AG09309 (cell line): ENCODE measurements around the gene ZFP69B.
A peak's percentile ranks its signal among the peaks of the same experiment; 100 is the strongest.
"Not testable (repeated sequence)": the region's sequence is repeated elsewhere in the genome, so short reads cannot be mapped to it uniquely, and the experiment has no call there.

Experiments
- DNase-seq: peaks from one replicate; pipeline ENCODE4 v3.0.0-alpha.2; 2010; ENCODE audit warnings: low read depth
- H3K4me3 ChIP-seq: 2 replicates; pipeline ENCODE4 v1.5.1; 2011; ENCODE audit warnings: mild to moderate bottlenecking, low read depth, low read length, moderate library complexity; ENCODE audit not compliant: control insufficient read depth
- CTCF ChIP-seq: IDR thresholded peaks from 2 replicates; pipeline ENCODE4 v1.5.1; 2011; ENCODE audit warnings: mild to moderate bottlenecking, low read depth, low read length, inconsistent platforms; ENCODE audit not compliant: insufficient read depth, control insufficient read depth; ENCODE audit errors: missing control alignments

ZFP69B gene

GRCh38 chr1:40478276-40478675 lies 28.0 kb downstream of the ZFP69B start:
- DNase-seq, result no peak
- no peak for TF ChIP-seq CTCF
- peak overlapping the region; percentile 80 for H3K4me3 ChIP-seq

GRCh38 chr1:40479156-40479555 lies 28.9 kb downstream of the ZFP69B start:
- TF ChIP-seq CTCF, result no peak
- DNase-seq, result no peak
- H3K4me3 ChIP-seq, result no peak overlapping the region

GRCh38 chr1:40495315-40495903 lies 45.1 kb downstream of the ZFP69B start:
- DNase-seq, result no peak
- TF ChIP-seq CTCF, result no peak
- H3K4me3 ChIP-seq, result no peak overlapping the region

- not testable (repeated sequence) for H3K4me3 ChIP-seq, DNase-seq
Observed at GRCh38 chr1:40502651-40503050, 52.4 kb downstream of the ZFP69B start.

- H3K4me3 ChIP-seq, result peak overlapping the region; percentile 79
- DNase-seq, result no peak
- TF ChIP-seq CTCF, result no peak
Observed at GRCh38 chr1:40507973-40508372, 57.7 kb downstream of the ZFP69B start.

GRCh38 chr1:40508375-40509341 lies 58.4 kb downstream of the ZFP69B start, which contains the start of gene EXO5:
TSS of gene EXO5 (plus strand) at chr1:40508767. CDS start at chr1:40514545, 5,778 bp downstream.
- peak within 1 kb of the TSS; percentile 79 for H3K4me3 ChIP-seq
- DNase-seq, result peak; percentile 21
- TF ChIP-seq CTCF, result no peak
